Urothelium cell line (cell line): ENCODE data around the gene SYNE2.
"Not testable (repeated sequence)": the region's sequence is repeated elsewhere in the genome, so short reads cannot be mapped to it uniquely, and the experiment has no call there.

ENCODE experiments used
- DNase-seq: peaks from one replicate; pipeline ENCODE4 v3.0.0; 2011; ENCODE audit warnings: low spot score, mixed read lengths
- FAIRE-seq: peaks from 2 replicates; lab custom pipeline; 2011; peaks lifted over from hg19 to GRCh38; lab: Jason Lieb, UNC

SYNE2 gene

GRCh38 chr14:63996016-63996415 is 143.2 kb downstream of the SYNE2 start:
- FAIRE-seq (peak; percentile 62), DNase-seq (no peak)

- DNase-seq (no peak), FAIRE-seq (peak; percentile 17)
Observed at GRCh38 chr14:63996625-63997220, 143.9 kb downstream of the SYNE2 start.

GRCh38 chr14:64000749-64001148 is 147.9 kb downstream of the SYNE2 start:
- DNase-seq (no peak), FAIRE-seq (no peak)

- no peak for DNase-seq
- FAIRE-seq, result no peak
Observed at GRCh38 chr14:64005822-64006221, 153.0 kb downstream of the SYNE2 start.

- peak; percentile 77 for FAIRE-seq
- DNase-seq, result no peak
Observed at GRCh38 chr14:64008016-64008415, 155.2 kb downstream of the SYNE2 start.

GRCh38 chr14:64012003-64012402 is 159.2 kb downstream of the SYNE2 start:
- FAIRE-seq (no peak), DNase-seq (no peak)

- no peak for DNase-seq
- FAIRE-seq, result no peak
Observed at GRCh38 chr14:64012720-64013119, 159.9 kb downstream of the SYNE2 start.

- FAIRE-seq (no peak), DNase-seq (no peak)
Observed at GRCh38 chr14:64025479-64025878, 172.7 kb downstream of the SYNE2 start.

GRCh38 chr14:64026600-64026999 is 173.8 kb downstream of the SYNE2 start:
- FAIRE-seq (peak; percentile 85), DNase-seq (no peak)

- FAIRE-seq, result no peak
- no peak for DNase-seq
Observed at GRCh38 chr14:64035143-64035542, 182.3 kb downstream of the SYNE2 start.

GRCh38 chr14:64037869-64038745 is 185.3 kb downstream of the SYNE2 start:
- not testable (repeated sequence) for DNase-seq, FAIRE-seq

GRCh38 chr14:64038841-64039542 is 186.2 kb downstream of the SYNE2 start:
- DNase-seq (no peak), FAIRE-seq (peak; percentile 95)

- no peak for FAIRE-seq
Observed at GRCh38 chr14:64040044-64040443, 187.2 kb downstream of the SYNE2 start.

GRCh38 chr14:64043296-64043695 is 190.5 kb downstream of the SYNE2 start:
- not testable (repeated sequence) for DNase-seq, FAIRE-seq

More at GRCh38 chr14:64040044-64040443, 187.2 kb downstream of the SYNE2 start:
- DNase-seq, result no peak

- DNase-seq, result no peak
- FAIRE-seq, result no peak
Observed at GRCh38 chr14:64045091-64045490, 192.3 kb downstream of the SYNE2 start.

GRCh38 chr14:64049616-64050381 is 197.0 kb downstream of the SYNE2 start:
- FAIRE-seq, result peak; percentile 94
- DNase-seq, result no peak

GRCh38 chr14:64053694-64054669 is 201.2 kb downstream of the SYNE2 start:
- DNase-seq (no peak), FAIRE-seq (no peak)

- FAIRE-seq, result peak; percentile 74
Observed at GRCh38 chr14:64059454-64060198, 206.8 kb downstream of the SYNE2 start.

GRCh38 chr14:64060199-64060545 is 207.4 kb downstream of the SYNE2 start:
- no peak for DNase-seq
- no peak for FAIRE-seq

More at GRCh38 chr14:64059454-64060198, 206.8 kb downstream of the SYNE2 start:
- DNase-seq, result no peak
